Activated effector memory CD4-positive, alpha-beta T cell treated with anti-CD3 and anti-CD28 coated beads, Interleukin-2, amount 50 U/mL, for 16 hours (primary cell): ENCODE results near the gene FAM170B.

Experiments
- DNase-seq: peaks from one replicate; pipeline ENCODE4 v3.0.0-alpha.2; 2020

Gene FAM170B

DNA sequence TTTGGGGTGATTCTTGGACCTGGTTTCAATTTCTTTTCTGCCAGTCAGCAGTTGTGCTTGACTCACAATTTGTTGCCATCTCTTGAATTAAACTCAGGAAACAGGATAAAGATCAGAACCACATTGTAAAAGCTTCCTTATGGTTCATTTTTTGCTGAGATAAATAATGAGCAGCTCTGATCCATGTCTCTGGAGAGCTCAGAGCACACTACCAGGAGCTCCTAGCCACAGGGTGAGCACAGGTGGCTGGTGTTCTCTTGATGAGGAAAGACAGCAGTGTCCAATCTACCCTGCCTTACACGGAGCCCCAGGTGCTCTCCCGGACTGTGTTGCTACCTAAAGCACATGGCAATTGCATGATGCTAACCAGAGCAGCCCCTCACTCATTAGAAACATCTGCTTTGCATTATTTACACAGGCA is 17.2 kb upstream of the FAM170B start:
- no peak for DNase-seq

DNA sequence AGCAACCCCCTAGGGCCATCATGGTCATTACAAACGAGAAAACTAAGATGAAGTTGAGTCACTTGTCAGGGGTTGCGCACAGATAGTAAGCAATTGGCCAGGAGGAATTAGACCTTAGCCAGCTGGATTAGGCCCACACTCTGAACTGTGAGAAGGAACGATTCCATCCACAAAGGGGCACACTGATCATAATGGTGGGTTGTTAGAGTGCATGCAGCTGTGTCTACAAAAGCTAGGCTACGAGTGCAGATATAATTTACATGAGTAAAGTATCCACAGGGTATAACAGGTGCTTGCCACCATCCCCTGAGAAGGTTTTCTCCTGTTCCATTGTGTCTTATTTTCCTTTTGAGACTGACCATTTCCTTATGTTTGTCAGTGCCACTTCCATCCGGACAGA is 16.6 kb upstream of the FAM170B start:
- no peak for DNase-seq

DNA sequence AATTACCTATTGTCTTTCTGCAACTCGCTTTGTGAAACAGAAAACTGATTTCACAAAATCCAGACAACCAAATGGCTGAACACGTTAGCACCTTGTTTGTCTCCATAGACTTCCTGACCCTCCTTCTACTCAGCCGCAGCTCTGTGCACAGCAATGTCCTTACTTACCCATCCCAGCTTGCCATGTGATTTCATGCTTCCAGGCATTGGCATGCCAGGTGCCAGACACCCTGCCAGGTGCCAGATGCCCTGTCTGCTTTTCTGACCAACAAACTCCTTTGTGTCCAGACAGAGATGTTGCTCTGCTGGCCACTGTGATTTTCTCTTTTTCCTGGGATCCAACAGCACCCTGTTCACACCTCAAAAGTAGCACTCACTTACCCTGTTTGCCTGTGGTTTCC is 16.1 kb upstream of the FAM170B start:
- DNase-seq: no peak

DNA sequence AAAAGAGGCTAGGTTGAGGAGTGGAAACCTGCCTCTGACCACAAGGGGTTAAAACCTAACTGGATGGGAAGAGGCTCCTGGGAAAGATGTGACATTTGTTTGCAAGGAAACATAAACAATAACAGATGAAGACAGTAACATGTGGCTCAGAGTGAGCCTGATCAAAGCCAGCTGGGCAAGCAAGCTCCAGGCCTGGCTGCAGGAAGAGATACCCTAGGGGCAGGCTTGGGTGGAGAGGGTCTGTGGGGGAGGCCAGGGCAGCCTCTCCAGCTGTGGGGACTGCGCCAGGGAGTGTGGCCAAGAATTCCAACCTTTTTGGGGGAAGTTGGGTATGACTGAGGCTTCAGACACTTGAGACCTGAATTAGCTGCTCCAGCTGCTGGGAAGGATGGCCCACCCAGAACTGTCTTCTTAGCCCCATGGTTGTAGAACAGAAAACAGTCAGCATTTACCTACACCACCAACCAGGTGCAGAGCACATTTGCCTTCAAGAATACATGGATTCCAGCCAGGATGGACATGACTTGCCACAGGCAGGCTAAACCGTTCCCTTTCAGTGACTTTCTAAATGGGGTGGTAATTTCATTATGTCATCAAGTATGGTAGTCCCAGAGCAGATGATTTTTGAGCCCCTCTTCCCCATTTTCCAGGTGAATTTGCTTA is 10.4 kb upstream of the FAM170B start:
- no peak for DNase-seq

DNA sequence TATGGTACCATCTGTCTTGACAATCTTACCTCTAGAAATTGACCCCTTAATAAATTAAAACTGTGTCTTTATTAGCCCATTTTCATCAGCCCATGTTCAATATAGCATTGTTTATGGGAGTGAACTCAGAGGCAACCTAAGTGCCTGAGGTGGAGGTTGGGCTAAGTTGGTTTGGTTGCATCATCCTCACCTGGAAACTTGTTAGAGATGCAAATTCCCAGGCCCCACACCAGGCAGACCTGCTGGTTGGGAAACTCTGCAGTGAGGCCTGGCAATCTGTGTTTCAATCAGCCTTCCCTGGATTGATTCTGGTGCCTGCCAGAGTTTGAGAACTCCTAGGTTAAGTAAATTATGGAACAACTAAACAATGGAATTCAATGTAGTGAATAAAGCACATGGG is 9.4 kb upstream of the FAM170B start:
- no peak for DNase-seq

DNA sequence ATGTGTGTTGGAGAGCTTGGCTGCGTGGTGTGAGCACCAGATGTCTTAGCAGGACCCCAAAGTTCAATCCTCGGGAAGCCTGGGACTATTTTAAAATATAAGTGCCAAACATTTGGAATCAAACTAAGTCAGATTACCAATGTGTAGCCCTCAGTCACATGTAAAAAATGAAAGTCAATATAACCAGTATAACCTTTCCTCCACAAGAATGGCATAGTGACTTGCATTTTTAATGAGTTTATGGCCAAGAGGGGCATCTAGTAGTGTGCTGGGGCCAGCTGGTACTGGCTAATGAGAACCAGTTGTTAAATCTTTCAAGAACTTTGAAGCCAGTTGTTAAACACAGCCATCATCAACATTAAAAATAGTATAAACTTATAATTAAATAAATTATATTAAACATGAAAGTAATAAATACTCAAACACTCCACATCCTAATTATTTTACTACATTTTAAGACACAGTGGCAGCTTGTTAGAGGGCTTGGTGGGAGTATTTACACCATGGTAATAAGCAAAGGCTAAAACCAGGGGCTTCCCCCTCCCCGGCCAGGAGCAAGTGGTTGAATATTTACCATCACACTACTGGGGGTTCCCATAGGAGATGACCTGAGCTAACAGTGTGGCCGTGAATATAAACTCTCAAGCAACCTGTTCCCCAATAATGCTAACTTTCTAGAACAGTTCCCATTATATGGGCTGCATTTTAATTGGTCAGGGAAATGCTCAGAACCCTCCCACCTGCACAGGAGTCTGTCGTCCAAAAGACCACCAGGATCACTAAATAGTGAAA is 7.9 kb upstream of the FAM170B start:
- no peak for DNase-seq

DNA sequence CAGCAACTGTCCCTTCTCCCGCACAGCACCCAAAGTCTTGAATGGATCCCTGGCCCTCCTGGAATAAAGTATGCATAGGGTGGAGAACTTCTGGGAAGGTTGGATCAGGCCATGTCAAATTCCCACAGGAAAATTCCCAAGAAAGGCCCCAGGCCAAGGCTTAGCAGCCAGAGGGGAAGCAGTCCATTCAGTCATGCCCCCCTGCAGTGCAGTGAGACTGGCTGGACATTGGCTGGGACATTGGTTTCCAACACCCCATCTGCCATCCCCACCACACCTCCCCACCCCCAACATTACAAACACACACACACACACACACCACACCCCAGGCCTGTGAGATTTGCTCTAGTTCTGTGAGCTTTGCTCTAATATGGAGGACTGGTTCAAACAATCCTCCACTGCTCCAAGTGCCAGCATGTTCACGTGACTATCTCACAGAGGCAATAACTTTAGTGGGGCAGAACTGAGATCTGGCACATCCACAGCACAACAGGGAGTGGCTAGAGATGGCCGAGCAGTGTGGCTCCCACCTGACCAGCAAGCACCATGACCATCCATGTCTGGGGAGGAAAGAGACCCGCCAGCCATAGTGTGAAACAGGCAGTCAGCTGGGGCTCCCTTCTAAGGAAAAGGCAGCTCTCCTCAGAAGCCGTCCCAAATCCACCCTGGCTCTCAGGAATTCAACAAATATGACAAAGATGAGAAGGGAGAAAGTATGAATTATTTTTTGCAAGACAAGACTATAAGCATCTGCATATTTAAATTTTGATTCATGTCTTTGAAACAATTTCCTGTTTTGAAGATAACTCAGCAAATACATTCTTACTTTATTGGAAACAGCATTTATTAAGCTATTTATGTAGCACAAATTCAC is 6.7 kb upstream of the FAM170B start:
- no peak for DNase-seq

DNA sequence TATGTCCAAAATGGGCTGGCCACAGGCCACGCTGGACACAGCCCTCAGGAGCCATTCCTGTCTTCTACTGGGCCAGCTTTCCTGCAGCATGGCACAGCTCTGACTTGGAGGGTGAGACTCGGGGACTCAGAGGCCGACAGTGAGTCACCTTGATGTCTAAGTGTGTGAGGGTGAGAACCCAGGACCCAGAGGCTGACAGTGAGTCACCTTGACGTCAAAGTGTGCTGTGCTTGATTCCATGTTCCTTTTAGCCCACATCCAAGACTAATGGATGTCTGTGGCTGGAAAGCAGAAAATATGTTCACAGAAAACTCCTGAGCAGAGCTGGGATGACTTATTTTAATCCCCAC is 6.0 kb upstream of the FAM170B start:
- no peak for DNase-seq

DNA sequence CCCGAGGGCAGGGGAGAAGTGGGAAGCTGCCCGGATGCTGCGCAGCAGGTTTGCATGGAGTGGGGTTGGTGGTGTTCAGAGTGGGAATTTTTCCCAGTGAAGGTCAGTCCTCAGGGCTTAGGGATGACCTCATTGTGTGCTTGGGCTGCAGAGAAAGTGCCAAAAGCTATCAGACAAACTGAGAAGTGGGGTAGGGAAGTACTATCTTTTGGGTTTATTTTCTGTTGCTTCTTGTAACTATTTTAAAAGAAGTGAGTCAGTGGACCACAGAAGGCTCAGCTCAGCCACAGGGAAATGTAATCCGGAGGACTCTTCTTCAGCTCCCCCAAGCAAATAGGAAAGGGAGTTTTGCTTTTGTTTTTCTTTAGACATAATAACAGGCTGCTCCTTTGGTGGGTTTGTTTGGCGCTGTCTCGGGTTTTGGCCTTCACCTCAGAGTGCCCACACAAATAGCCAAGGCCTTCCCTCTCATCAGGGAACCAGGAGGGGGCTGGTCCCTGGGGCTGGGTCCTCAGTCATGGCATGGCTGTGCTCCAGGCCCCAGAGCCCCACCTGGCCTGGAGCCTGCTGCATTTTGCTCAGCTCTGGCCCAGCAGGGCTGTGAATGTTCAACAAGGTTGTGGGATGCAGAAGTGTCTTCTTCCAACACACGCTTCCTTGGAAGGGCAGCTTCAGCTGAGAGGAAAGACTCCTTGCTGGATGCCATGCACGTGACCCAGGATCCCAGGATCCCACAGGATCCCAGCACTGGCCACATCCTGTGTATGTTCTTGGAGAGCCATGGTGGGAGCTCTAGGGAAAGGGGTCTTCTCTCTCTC is 5.4 kb upstream of the FAM170B start:
- no peak for DNase-seq

DNA sequence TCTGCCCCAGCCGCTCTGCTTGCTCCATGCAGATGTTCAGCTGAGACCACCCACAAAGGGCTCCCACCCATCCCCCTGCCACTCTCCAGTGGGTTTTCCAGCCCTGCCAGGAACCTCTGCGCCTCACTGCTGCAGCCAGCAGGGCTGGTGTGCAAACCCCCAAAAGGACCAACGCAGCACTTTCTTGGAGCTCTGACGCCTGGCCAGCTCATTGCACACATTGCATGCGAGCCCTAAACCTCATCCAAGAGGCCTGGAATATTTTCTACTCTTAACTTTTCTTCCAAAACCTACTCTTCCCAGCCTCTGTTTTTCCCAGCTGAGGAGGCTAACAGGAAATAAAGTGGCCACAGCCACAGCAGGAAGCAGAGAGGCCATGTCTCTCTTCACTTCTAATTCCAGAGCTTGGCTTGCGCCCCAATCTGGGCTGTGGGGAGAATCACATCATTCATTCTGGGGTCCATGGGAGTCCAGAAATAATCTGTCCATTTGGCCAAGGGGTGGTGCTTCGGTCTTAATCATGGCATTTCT is 4.6 kb upstream of the FAM170B start:
- DNase-seq: no peak

DNA sequence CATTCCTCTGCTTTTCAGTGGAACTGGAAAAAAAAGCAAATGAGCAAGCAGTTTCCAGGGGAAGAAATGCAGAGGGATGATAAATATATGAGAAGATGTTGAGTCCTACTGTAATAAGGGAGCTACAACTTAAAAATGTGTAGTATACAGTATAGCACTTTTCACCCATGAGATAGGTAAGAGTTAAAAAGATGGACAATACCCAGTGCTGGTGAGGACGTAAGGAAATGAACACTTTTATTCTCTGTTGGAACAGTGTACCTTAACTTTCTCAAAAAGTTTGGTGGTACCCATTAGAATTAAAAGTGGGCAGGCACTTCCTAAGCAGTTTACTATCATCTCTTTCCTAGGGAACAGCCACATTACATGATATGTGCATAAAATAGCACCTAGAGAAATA is 2.7 kb upstream of the FAM170B start:
- DNase-seq: no peak

DNA sequence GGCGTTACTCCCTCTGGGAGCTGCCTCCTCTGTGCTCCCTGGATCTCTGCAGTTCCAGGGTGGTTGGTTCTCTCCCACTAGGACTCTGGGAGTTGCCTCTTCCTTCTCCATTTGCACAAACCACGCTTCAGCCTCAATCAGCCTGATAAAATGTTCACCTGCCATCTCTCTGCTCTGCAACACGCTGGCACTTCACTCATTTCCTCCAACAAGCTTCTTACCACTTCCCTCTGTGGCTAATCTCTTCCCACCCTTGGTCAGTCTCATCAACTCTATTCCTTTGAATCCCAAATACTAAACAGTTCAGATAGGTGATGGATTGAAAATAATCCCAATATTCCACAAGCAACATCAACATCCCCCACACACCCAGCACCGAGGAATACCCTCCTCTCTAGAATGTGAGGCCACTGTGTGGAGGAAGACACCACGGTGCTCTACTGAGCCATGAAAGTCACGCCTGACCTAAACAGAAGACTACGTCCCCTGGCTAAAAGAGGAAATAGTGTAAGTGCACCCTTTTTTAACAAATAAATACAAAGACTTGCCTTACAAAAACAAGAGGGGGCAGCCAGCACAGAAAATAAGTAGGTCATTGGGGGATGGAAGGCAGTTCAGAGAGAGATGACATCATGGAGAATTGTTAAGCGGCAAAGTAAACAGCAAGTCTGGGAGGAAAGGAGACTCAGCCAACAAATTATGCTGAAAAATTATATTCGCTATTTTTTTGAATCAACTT is 1.9 kb upstream of the FAM170B start:
- DNase-seq: no peak

DNA sequence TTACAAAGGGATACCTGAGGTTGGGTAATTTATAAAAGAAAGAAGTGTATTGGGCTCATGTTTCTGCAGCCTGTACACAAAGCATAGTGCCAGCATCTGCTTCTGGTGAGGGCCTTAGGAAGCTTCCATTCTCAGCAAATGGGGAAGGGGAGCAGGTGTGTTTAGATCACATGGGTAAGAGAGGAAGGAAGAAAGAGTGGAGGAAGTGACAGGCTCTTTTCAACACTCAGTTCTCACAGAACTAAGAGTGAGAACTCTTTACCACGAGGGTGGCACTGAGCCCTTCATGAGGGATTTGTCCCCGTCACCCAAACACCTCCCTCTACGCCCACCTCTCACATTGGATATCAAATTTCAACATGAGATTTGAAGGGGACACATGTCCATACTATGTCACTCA is 506 bp upstream of the FAM170B start:
- DNase-seq: no peak

DNA sequence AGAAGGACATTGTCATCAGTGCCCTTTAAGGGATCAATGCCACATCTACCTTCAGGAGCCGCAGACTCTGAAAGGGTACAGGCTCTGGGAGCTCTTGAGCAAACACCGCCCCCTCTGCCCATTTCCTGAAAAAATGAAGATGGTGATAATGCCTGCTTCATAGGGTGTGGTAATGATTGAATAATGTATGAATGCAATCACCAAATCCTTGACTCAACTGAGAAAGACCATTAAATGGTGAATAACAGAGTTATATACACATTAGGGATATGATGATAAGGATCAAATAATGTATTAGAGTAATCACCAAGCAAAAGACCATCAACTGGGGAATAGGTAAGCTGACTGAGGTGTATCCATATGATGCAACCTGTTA is 1.5 kb downstream of the FAM170B start:
- no peak for DNase-seq

DNA sequence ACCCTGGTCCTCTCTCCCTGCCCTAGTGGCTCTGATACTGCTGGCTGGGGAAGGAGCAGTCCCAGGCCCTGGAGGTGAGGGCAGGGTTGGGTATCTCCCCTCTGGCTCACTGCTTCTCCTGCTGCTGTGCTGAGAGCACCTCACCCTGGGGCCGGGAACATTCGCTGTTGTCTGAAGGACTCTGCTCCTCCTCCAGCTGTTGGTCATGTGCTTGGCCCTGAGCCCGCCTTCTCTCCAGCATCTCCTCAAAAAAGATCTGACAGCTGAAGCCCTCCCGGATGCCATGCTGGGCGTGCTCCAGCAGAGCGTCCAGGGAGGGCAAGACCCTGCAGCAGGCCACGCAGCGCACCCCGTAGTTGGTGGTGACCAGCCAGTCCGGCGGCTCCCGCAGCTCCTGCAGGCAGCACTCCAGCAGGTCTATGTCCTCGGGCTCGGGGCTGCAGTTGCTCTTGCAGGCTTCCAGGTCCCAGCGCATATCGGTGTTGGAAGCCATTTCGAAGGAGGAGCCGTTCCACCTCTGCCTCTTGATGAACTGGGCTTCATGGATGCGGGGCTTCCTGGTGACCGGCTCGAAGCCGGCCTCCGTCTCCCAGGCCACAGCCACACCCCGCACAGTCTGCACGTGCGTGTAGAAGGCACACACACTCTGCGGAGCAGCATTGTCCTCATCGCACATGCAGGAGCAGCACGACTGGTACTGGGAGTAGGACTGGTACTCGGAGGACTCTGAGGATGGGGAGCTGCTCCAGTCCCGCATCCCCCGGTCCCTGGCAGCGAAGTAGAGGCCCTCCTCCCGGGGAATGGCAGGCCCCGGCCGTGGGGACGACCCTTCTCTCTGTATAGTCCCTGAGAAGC is 2.1 kb downstream of the FAM170B start:
- DNase-seq: no peak

DNA sequence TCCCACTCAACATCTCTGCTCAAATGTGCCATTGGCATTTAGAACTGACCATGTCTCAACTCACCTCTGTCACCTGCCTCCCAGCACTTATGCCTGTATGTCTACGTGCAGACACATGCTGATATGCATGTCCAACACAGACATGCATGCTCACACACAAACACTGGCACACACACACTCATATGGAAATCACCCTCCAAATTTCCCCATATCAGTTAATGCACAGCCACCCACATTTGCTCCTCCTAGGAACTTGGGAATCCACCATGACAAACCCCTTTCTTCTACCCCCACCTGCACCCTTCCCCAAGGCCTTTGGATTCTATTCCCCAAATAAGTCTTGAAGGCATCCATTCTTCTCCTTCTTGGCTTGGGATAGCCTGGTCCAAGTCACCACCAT is 4.4 kb downstream of the FAM170B start:
- DNase-seq: no peak

DNA sequence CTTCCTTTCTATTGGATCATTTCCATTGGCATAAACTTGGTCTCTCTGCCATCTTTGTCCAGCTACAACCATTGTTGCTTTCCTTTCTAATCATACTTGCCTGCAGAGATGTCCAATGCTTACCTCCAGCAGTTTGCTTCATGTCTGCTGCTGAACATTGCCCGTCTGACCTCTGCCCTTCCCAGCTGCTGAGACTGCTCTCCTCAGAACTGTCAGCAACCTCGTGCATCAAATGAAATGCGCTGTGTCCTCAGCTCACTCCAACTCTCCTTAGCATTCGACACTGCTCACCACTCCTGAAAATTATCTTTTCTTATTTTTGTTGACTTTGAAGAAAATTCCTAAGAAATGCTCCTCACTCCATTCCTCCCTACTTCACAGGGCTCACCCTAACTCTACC is 5.0 kb downstream of the FAM170B start:
- DNase-seq: no peak

DNA sequence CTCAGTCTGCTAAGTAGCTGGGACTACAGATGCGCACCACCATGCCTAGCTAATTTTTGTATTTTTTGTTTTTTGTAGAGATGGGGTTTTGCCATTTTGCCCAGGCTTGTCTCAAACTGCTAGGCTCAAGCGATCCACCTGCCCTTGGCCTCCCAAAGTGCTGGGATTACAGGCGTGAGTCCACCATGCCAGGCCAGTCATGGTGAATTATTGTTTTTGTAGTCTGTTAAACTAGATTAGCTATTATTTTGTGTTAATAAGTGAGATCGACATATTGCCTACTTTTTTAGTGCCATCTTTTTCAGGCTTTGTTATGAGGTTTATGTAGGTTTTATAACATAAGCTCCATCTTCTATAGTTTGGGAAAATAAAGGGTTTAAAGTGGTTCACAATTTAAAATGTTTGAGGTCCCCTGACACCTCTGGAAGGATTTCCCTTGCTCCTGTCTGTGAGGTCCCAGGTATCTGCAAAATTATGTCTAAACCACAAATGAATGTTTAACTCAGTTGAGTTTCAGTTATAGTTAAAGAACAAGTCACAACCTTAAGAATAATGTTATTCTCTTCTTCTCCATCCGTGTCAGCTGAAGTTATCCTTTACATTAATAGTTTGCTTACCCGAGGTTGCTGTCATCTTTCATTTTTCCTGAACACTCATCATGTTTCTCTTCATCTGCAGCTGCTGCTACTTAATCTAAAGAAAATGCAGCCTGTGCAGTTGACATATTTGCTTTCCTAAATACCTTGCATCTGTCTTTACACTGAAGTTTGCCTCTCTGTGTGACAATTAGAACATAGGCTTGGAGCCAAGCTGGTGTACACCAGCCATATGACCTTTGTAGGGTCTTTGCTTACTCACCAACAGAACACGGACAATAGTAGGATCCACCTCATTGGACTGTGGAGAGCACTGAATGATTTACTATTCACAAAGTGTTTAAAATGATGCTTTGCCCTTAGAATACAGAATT is 9.6 kb downstream of the FAM170B start:
- no peak for DNase-seq

DNA sequence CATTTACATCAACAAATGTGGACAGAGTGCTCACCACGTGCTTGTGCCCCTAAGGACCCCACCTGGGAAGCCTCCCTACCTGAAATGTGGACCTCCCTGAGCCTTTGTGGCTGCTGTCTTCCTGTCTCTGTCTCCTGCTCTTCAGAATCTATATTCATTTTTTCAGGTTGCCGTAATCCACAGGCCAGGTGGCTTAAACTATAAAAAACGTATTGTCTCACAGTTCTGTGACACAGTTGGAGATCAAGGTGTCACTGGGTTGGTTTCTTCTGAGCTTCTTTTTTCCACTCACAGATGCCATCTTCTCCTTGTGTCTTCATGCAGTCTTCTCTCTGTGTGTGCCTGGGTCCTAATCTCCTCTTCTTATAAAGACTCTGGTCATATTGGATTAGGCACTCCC is 12.9 kb downstream of the FAM170B start:
- DNase-seq: no peak

DNA sequence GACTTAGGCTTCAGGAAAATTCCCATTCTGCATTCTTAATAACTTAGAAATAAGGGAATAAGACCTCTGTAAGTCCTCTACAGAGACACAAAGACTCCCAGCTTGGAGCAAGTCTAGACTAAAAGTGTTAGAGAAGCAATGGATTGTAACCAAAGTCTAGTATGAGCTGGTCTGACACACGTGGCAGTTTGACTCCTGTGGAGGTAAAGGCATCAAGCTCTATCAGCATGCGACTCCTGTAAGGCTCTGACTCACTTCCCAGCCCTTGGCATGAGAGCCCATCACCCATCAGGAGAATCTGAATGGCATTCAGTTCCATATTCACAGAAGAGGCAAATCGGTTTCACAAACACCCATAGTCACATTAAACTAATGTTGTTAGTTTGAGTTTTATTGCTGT is 14.1 kb downstream of the FAM170B start:
- no peak for DNase-seq
